Right lobe of liver (tissue), 6 donors: ENCODE results near the gene AKR1B15. TPM values are rescaled to one million over a fixed set of nuclear protein-coding genes. Genes with fewer than 3 reads are reported as not detected.
A peak's percentile ranks its signal among the peaks of the same experiment; 100 is the strongest.

Source experiments
- ATAC-seq, 4 donors: fragments of 200-7000 bp; cut with Tn5 transposase; one replicate each; pipeline ENCODE4 v1.9.1; 2020; ENCODE audit warnings: mild to moderate bottlenecking in 4 of 4, moderate library complexity in 4 of 4
- DNase-seq, 3 donors: peaks; one replicate each; pipeline ENCODE4 v3.0.0-alpha.2; 2020
- H3K27ac ChIP-seq, 3 donors: fragments of 200-600 bp; one replicate each; pipeline ENCODE4 v1.8.0; 2022
- H3K27me3 ChIP-seq, 2 donors: fragments of 200-600 bp; one replicate each; pipeline ENCODE4 v1.8.0; 2022
- H3K36me3 ChIP-seq, 4 donors: fragments of 200-600 bp; sonication (generic) in 1 of 4; one replicate each; pipeline versions ENCODE4 v1.5.1 to v1.8.0; 2017 to 2022; ENCODE audit warnings: control low read depth in 1 of 4
- H3K4me1 ChIP-seq, 4 donors: fragments of 200-600 bp; sonication (generic) in 1 of 4; one replicate each; pipeline versions ENCODE4 v1.5.1 to v1.8.0; 2017 to 2022; ENCODE audit warnings: control low read depth in 1 of 4
- H3K4me3 ChIP-seq, 3 donors: fragments of 200-600 bp; one replicate each; pipeline ENCODE4 v1.8.0; 2022
- H3K9me3 ChIP-seq, 4 donors: fragments of 200-600 bp; sonication (generic) in 1 of 4; one replicate each; pipeline versions ENCODE4 v1.5.1 to v1.8.0; 2017 to 2022; ENCODE audit warnings: control low read depth in 1 of 4
- CTCF ChIP-seq, 4 donors: fragments of 200-600 bp in 3 of 4; fragments of 450-650 bp in 1 of 4; IDR thresholded peaks; one replicate each; pipeline versions ENCODE4 v1.5.1 to v1.8.0; 2016 to 2022; ENCODE audit warnings: antibody characterized with exemption in 4 of 4, mild to moderate bottlenecking in 2 of 4
- POLR2A ChIP-seq: fragments of 450-650 bp; IDR thresholded peaks from one replicate; pipeline ENCODE4 v1.6.1; 2017; ENCODE audit warnings: antibody characterized with exemption, mild to moderate bottlenecking
- WGBS: methylation state at CpG from one replicate; pipeline ENCODE4 v1.1.6; 2018; ENCODE audit warnings: low coverage, low lambda C conversion rate; ENCODE audit not compliant: insufficient coverage; ENCODE audit errors: missing lambda C conversion rate; 5-methylcytosine and 5-hydroxymethylcytosine counted together
- intact Hi-C, 2 donors: fragments of 100-400 bp; cut with DNase I; formaldehyde crosslinking; loops; one replicate each; pipeline versions ENCODE4 v1.11.2 to v1.14.1; 2022
- long read RNA-seq: library from polyadenylated mRNA; unstranded; transcript quantifications from one replicate; pipeline ENCODE4 v2.0.0, GENCODE V29; 2019
- total RNA-seq, 6 experiments: library from RNA; depleted of rRNA in 2 of 6; stranded (reverse); fragments of >200 nt in 2 of 6; fragmentation: NEBNext Ultra II Directional in 3 of 6; extraction: Animal tissue kit (Norgen Biotek cat#: 25700) in 3 of 6; gene quantifications; one replicate each; pipeline versions ENCODE4 v1.1.0 to v1.2.4, GENCODE V29; 2016 to 2023
- donor health status: DM: no; HTN: yes; CAD: no.
- donor health status: DM: no; HTN: no; CAD: no.
- donor health status: DM: no; HTN: no; CAD: no.
- donor health status: DM: no; HTN: yes; CAD: no.
- donor health status: DM: no; HTN: yes; CAD: no.

AKR1B15 gene
- total RNA-seq, result 10 to 100 TPM in 1 of 6 experiments, 1 to 10 TPM in 3, not detected in 2; 1.8 to 40.4 (median 2.4) TPM
- long read RNA-seq, result 0 reads

GRCh38 chr7:134548877-134549276, at the start of gene AKR1B15:
TSS of gene AKR1B15 (plus strand) at chr7:134549110. CDS start at chr7:134564620, 15,510 bp downstream.
- Histone ChIP-seq H3K4me3 (no peak within 1 kb of the TSS), H3K9me3 (no peaks in the 10 kb centered on the region), H3K27me3 (no peaks in the 10 kb centered on the region), H3K4me1 (peaks cover 0 to 5% (median 0%) of the 10 kb centered on the region in 4 donors), H3K27ac (no peak within 1 kb of the TSS), H3K36me3 (no peaks in the 10 kb centered on the region)
- ATAC-seq (no peak), DNase-seq (no peak)
- TF ChIP-seq CTCF (IDR thresholded peaks at IDR 0.05), result no peak
- no peak for TF ChIP-seq POLR2A
- intact Hi-C loops, result no loop called here
- WGBS, result 65% methylated on average over 7 of the region's 14 CpGs

GRCh38 chr7:134500406-134500805, 48.5 kb upstream of the AKR1B15 start:
- H3K27me3 ChIP-seq, result no peaks in the 10 kb centered on the region
- H3K36me3 ChIP-seq, result no peaks in the 10 kb centered on the region
- intact Hi-C loops, result no loop called here
- H3K4me1 ChIP-seq, result no peaks in the 10 kb centered on the region
- H3K9me3 ChIP-seq, result no peaks in the 10 kb centered on the region
- no peak for TF ChIP-seq POLR2A
- TF ChIP-seq CTCF (IDR thresholded peaks at IDR 0.05), result no peak
- 64% methylated on average over 2 of the region's 2 CpGs for WGBS
- DNase-seq (no peak), ATAC-seq (no peak)
- H3K27ac ChIP-seq, result no peak overlapping the region
- H3K4me3 ChIP-seq, result no peak overlapping the region

GRCh38 chr7:134500982-134501381, 47.9 kb upstream of the AKR1B15 start:
- ATAC-seq, result no peak
- H3K36me3 ChIP-seq, result no peaks in the 10 kb centered on the region
- intact Hi-C loops, result no loop called here
- H3K4me3 ChIP-seq, result no peak overlapping the region
- H3K9me3 ChIP-seq, result no peaks in the 10 kb centered on the region
- 43% methylated on average over 5 of the region's 5 CpGs for WGBS
- no peak for TF ChIP-seq POLR2A
- TF ChIP-seq CTCF (IDR thresholded peaks at IDR 0.05), result no peak
- DNase-seq, result no peak
- no peaks in the 10 kb centered on the region for H3K27me3 ChIP-seq
- H3K4me1 ChIP-seq, result no peaks in the 10 kb centered on the region
- H3K27ac ChIP-seq, result no peak overlapping the region

- Histone ChIP-seq H3K4me3 (no peak overlapping the region), H3K4me1 (no peaks in the 10 kb centered on the region), H3K9me3 (no peaks in the 10 kb centered on the region), H3K36me3 (no peaks in the 10 kb centered on the region), H3K27me3 (no peaks in the 10 kb centered on the region), H3K27ac (no peak overlapping the region)
- TF ChIP-seq CTCF (IDR thresholded peaks at IDR 0.05), result no peak
- no peak for TF ChIP-seq POLR2A
- WGBS, result 62% methylated on average over 3 of the region's 3 CpGs
- intact Hi-C loops, result no loop called here
- ATAC-seq, result peak in 3 of 4 donors; percentile 29 to 64 (median 30)
- no peak for DNase-seq
Observed at GRCh38 chr7:134502463-134503371, 46.2 kb upstream of the AKR1B15 start.
